Activated T-helper 2 cell treated with anti-CD3 and anti-CD28 coated beads, Interferon-gamma antibody, Interleukin-2, Interleukin-4, amounts not matched to agents 10 μg/mL and 5 μg/mL and 100 μg/mL, durations not matched to agents 14 hours and 24 hours and 36 hours (primary cell): ENCODE measurements around the gene IMPA2. TPM values are rescaled to one million over a fixed set of nuclear protein-coding genes. Genes with fewer than 3 reads are reported as not detected.
A peak's percentile ranks its signal among the peaks of the same experiment; 100 is the strongest.
"Not testable (repeated sequence)": the region's sequence is repeated elsewhere in the genome, so short reads cannot be mapped to it uniquely, and the experiment has no call there.

Experiments
- DNase-seq: peaks from one replicate; pipeline ENCODE4 v3.0.0; 2021; ENCODE audit warnings: low spot score
- H3K27ac Mint-ChIP-seq: one replicate; pipeline ENCODE4 v1.8.0; 2021; ENCODE audit warnings: mixed read lengths
- H3K27me3 Mint-ChIP-seq: one replicate; pipeline ENCODE4 v1.8.0; 2021; ENCODE audit warnings: low read depth, mixed read lengths
- H3K36me3 Mint-ChIP-seq: one replicate; pipeline ENCODE4 v1.8.0; 2021; ENCODE audit warnings: low read depth, mixed read lengths
- H3K4me1 Mint-ChIP-seq: one replicate; pipeline ENCODE4 v1.8.0; 2021; ENCODE audit warnings: low read depth, mixed read lengths
- H3K4me3 Mint-ChIP-seq: one replicate; pipeline ENCODE4 v1.8.0; 2021; ENCODE audit warnings: low read depth, mild to moderate bottlenecking, moderate library complexity, mixed read lengths
- H3K9me3 Mint-ChIP-seq: one replicate; pipeline ENCODE4 v1.8.0; 2021; ENCODE audit warnings: mixed read lengths
- intact Hi-C: fragments of 100-400 bp; cut with micrococcal nuclease; formaldehyde crosslinking; loops from one replicate; pipeline ENCODE4 v1.15.1; 2023
- total RNA-seq: library from RNA; stranded (reverse); gene quantifications from 2 replicates; pipeline ENCODE4 v1.2.3, GENCODE V29; 2022

The IMPA2 gene
- total RNA-seq: 17.4 and 22.2 TPM in 2 replicates

DNA sequence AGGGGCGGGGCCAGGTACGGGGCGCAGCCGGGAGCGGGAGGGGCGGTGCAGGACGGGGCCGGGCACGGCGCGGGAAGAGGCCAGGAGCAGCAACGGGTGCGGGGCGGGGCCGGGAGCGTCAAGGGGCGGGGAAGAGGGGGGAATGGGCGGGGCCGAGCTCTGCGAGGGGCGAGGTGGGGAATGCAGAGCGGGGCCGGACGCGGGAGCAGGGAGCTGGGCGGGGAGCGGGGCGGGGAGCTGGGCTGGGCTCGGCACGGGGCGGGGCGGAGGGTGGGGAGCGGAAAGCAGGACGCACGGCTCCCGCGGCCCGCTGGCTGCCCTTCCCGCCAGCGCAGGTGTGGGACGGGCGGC lies at the start of gene IMPA2:
Gene IMPA2 (plus strand): TSS at position 316 of the 351 bp plus-strand sequence. CDS start 163 bp downstream, outside the sequence.
- DNase-seq: no peak
- Mint-ChIP-seq H3K4me3 (peak within 1 kb of the TSS; percentile 86), H3K27me3 (peaks cover 9% of the 10 kb centered on the region), H3K27ac (peak within 1 kb of the TSS; percentile 80), H3K4me1 (peaks cover 16% of the 10 kb centered on the region), H3K36me3 (no peaks in the 10 kb centered on the region), H3K9me3 (no peaks in the 10 kb centered on the region)
- intact Hi-C loops: loop anchor here (1.0 to 5.0 kb wide), 6 partner anchors 34 to 426 kb away; partner anchors contain the start of genes AFG3L2, CHMP1B and PRELID3A

DNA sequence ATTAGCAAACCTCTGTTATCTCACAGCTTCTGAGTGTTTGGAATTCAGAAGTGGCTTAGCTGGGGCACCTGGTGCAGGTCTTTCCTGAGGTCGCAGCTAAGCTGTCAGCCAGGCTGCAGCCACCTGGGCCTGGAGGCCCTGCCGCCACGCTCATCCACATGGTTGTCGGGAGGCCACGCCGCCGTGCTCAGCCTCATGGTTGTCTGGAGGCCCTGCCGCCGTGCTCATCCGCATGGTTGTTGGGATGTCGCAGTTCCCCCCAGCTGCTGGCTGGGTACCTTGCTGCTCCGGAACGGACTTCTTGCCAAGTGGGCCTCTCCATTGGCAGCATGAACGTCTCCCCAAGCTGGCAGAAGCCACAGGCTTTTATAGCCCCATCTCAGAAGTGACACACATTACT lies 48.9 kb upstream of the IMPA2 start:
- Mint-ChIP-seq H3K36me3 (no peaks in the 10 kb centered on the region), H3K9me3 (no peaks in the 10 kb centered on the region), H3K27ac (no peak overlapping the region), H3K4me1 (no peaks in the 10 kb centered on the region), H3K27me3 (no peaks in the 10 kb centered on the region), H3K4me3 (no peak overlapping the region)
- intact Hi-C loops: no loop called here
- DNase-seq: no peak

DNA sequence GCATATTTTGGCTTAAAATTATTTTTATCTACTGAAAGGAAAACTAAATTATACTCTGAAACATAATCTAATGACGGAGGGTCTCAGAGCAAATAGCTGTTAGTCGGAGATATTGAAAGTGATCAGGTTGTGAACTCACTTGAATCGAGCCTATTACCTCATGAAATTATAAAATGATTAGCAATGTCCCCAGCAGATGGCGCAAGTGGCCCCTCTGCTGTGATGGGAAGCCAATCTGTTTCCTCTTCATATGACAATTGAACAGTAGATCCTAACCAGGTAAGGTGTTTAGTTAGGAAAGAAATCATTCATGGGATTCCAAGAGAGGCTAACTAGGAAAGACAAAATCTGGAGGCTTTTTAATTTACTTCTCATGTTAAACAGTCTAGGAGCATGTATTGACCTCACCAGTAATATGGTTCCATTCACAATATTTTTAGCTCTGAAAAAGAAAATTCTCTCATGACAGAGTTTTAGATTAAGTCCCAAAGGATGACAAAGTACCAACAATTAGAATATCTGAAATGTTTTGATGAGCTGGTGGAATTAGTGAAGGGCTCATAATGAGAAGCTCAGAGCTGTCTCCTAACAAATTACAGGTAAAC lies 43.3 kb upstream of the IMPA2 start:
- Mint-ChIP-seq H3K4me3 (no peak overlapping the region), H3K9me3 (no peaks in the 10 kb centered on the region), H3K36me3 (no peaks in the 10 kb centered on the region), H3K27ac (no peak overlapping the region), H3K27me3 (no peaks in the 10 kb centered on the region), H3K4me1 (no peaks in the 10 kb centered on the region)
- peak; percentile 53 for DNase-seq
- intact Hi-C loops: loop anchor here (1.0 to 5.0 kb wide), 3 partner anchors 57 to 206 kb away; no protein-coding TSS in a partner anchor

DNA sequence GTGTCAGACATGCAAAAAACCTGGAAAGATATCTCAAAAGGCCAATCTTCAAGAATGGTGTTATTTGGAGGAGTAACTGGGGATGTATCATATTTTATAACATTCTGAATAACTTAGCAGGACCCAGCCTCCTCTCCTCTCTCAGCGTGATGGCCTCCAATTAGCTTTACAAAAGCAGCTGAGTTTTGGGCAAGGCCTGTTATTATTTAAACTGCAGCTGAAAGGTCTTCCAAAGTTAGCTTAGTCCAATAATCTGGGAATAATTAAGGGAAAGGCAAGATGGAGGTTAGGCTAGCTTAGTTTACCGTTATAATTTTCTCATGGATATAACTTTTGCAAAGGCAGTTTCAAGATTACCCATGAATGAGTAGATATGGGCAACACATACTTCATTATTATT lies 40.4 kb upstream of the IMPA2 start:
- intact Hi-C loops: no loop called here
- no peak overlapping the region for H3K27ac Mint-ChIP-seq
- no peak overlapping the region for H3K4me3 Mint-ChIP-seq
- H3K27me3 Mint-ChIP-seq: no peaks in the 10 kb centered on the region
- DNase-seq: no peak
- no peaks in the 10 kb centered on the region for H3K9me3 Mint-ChIP-seq
- peaks cover 2% of the 10 kb centered on the region for H3K4me1 Mint-ChIP-seq
- H3K36me3 Mint-ChIP-seq: no peaks in the 10 kb centered on the region

DNA sequence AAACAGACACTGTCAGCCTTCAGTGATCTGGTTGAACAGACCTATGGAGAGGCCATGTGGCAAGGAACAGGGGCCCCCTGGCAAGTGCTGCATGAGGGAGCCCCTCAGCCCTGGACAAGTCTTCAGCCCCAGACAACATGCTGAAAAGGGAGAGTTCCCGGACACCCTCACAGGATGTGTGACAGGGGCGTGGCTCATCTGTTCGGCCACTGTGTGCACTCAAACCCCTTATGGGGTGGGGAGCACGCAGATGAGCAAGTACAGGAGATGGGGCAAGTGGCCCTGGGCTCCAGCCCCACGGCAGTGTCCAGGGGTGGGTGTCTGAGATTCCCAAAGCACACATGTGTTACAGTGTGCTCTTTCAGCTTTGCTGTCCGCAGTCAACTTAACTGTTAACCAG lies 37.8 kb upstream of the IMPA2 start:
- Mint-ChIP-seq H3K4me3 (no peak overlapping the region), H3K27me3 (no peaks in the 10 kb centered on the region), H3K4me1 (peaks cover 11% of the 10 kb centered on the region), H3K36me3 (no peaks in the 10 kb centered on the region), H3K27ac (no peak overlapping the region), H3K9me3 (no peaks in the 10 kb centered on the region)
- DNase-seq: no peak
- intact Hi-C loops: no loop called here

DNA sequence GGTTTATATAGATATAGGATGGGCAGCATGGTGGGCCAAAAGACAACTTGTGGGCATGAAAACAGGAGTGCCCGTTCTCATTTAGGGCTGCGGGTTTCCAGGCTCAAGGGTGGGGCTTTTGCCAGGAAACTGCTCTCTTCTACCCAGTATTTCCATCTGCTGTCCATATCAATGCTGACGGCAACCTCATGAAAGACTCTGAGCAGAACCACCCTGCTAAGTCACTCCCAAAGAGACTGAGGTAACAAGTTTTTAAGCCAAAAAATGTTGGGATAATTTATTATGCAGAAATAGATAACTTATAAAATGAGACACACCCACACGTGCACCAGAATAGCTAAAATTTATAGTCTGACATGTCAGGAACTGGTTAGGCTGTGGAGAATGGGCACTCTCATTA lies 37.1 kb upstream of the IMPA2 start:
- no peak overlapping the region for H3K4me3 Mint-ChIP-seq
- DNase-seq: no peak
- no peaks in the 10 kb centered on the region for H3K9me3 Mint-ChIP-seq
- peaks cover 11% of the 10 kb centered on the region for H3K4me1 Mint-ChIP-seq
- intact Hi-C loops: no loop called here
- no peaks in the 10 kb centered on the region for H3K27me3 Mint-ChIP-seq
- H3K36me3 Mint-ChIP-seq: no peaks in the 10 kb centered on the region
- no peak overlapping the region for H3K27ac Mint-ChIP-seq

DNA sequence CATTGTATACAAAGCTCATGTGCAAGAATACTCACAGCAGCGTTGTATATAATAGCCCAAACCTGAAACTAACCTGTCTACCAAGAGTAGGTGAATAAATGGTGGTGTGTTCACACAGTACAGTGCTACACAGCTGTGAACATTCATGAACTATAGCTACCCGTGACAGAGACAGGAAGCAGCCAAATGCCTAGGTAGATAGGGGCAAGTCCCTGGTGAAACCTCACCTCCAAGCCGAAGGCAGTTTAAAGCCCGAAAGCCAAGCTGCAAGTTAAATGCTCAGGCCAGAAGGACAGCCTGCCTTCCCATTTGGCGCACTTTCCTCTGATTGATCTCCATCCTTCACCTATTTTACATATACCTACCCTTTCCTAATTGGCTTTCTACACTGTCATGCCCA lies 36.5 kb upstream of the IMPA2 start:
- H3K4me1 Mint-ChIP-seq: peaks cover 11% of the 10 kb centered on the region
- H3K27me3 Mint-ChIP-seq: no peaks in the 10 kb centered on the region
- no peaks in the 10 kb centered on the region for H3K9me3 Mint-ChIP-seq
- no peak overlapping the region for H3K4me3 Mint-ChIP-seq
- intact Hi-C loops: no loop called here
- no peak for DNase-seq
- no peaks in the 10 kb centered on the region for H3K36me3 Mint-ChIP-seq
- no peak overlapping the region for H3K27ac Mint-ChIP-seq

DNA sequence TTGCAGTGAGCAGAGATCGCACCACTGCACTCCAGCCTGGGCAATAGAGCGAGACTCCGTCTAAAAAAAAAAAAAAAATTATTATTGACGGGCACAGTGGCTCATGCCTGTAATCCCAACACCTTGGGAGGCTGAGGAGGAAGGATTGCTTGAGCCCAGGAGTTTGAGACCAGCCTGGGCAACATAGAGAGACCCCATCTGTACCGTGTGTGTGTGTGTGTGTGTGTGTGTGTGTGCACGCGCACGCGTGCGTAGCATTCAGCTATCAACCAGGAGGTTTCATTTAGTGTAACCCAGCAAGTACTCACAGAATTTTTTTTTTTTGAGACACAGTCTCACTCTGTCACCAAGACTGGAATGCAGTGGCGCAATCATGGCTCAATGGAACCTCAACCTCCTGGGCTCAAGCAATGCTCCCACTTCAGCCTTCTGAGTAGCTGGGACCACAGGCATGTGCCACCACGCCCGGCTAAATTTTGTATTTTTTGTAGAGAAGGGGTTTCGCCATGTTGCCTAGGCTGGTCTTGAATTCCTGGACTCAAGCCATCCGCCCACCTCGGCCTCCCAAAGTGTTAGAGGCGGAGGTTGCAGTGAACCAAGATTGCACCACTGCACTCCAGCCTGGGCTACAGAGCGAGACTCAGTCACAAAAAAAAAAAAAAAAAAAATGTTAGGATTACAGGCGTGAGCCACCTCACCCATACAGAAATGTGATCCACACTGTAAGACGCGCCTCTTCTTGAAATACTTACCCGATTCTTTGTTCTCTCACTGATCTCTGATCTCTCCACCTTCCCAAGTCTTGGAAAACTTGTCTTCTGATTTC lies 35.3 kb upstream of the IMPA2 start:
- H3K27me3 Mint-ChIP-seq, H3K36me3 Mint-ChIP-seq, H3K9me3 Mint-ChIP-seq, intact Hi-C loops, DNase-seq, H3K4me3 Mint-ChIP-seq, H3K27ac Mint-ChIP-seq: not testable (repeated sequence)
- peaks cover 11% of the 10 kb centered on the region for H3K4me1 Mint-ChIP-seq

DNA sequence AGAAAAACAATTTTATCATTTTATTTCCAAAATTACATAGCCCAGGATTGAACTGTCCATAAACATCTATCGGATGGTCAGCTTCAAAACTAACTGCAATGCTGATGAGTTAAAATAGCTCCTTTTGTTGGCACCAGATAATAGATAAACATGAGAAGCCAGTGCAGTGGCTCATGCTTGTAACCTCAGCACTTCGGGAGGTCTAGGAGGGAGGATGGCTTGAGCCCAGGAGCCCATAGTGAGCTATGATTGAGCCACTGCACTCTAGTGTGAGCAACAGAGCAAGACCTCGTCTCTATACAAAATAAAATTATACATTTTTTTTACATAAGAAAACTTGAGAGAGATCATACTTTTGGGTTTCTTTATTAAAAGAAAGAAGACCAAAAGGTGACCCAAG lies 34.6 kb upstream of the IMPA2 start:
- no peak for DNase-seq
- intact Hi-C loops: loop anchor here (1.0 kb wide), 2 partner anchors 35 to 38 kb away; partner anchors contain the start of genes IMPA2 and MPPE1
- H3K27ac Mint-ChIP-seq: no peak overlapping the region

DNA sequence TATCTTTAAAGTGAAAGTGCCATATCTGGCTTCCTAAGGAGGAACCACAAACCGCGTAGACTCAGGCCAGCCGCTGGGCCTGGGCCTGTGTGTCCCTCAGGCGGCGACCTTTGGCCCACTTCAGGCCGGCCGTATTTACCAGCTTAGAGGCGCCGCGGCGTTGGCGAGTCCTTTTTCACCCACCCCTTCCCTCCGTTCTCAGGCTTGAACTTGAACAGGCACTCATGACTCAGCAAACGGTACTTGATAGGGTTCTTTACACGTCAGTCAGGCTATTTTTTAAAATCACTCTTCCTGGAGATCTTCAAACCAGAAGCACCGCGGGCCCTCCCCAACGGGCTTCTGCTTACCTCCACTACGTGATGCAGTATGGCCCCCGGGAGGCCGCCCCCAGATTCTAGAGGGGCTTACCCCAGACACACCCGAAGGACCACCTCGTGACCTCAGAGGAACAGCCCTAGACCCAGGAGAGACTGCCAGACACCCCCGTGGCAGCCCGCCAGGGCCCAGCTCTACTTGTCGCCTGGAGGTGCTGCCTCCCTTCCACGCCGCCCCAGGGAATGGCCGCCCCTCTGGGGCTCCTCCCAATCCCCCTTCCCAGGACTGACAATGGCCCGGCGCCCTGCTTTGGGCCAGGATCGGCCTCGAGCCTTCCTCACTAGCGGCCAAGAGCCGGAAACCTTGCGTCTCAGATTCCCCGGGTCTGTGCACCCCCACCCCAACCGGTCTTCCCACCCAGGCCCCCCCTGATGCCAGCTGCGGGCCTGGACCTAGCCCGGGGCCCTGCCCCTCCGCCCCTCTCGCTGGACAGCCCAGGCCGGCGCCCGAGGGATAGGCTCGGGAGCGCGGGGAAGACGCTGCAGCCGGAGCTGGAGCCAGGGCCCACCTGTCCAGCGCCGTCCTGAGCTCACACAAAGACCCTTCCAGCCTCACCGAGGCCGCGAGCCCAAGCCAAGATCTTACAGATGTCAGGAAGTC lies 33.8 kb upstream of the IMPA2 start:
- Mint-ChIP-seq H3K36me3 (no peaks in the 10 kb centered on the region), H3K27me3 (no peaks in the 10 kb centered on the region), H3K4me1 (peaks cover 11% of the 10 kb centered on the region), H3K9me3 (no peaks in the 10 kb centered on the region), H3K27ac (peak overlapping the region; percentile 82), H3K4me3 (peak overlapping the region; percentile 66)
- intact Hi-C loops: loop anchor here (1.0 kb wide), 2 partner anchors 34 to 39 kb away; partner anchors contain the start of genes IMPA2 and MPPE1
- peak; percentile 62 for DNase-seq

More for the DNA sequence above, 34.6 kb upstream of the IMPA2 start:
- Mint-ChIP-seq H3K4me1 (peaks cover 11% of the 10 kb centered on the region), H3K9me3 (no peaks in the 10 kb centered on the region), H3K36me3 (no peaks in the 10 kb centered on the region), H3K27me3 (no peaks in the 10 kb centered on the region), H3K4me3 (peak overlapping the region; percentile 6)

DNA sequence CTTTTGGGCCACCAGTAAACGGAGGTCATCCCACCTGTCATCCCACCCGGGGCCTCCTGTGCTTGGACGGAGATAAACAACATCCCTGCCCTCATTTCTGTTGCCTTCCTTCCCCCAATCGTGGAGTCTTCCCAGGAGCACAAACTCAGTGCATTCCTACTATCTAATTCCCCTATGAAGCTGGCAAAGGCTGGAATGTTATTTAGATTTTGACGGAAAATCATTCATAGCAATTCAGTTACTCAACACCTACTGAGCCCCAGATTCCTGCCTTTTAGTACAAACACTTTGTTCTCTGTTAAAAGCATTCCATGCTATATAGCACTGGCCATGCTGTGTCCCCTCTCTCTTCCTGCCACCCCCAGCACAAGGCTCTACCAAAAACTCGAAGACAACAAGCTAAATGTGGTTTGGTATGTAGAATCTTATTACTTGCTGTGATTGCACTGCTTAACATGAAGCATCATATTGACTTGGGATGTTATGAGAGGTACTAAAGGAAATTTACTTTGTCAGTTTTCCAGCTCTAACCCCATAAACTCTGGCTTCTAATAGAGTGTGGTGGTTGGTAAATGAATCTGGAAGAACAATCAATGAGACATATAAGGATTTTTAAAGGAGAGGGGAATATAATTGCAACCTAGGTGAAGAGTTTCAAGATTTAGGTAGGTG lies 32.3 kb upstream of the IMPA2 start:
- H3K36me3 Mint-ChIP-seq: no peaks in the 10 kb centered on the region
- intact Hi-C loops: no loop called here
- DNase-seq: no peak
- H3K4me3 Mint-ChIP-seq: peak overlapping the region; percentile 22
- H3K9me3 Mint-ChIP-seq: no peaks in the 10 kb centered on the region
- H3K27me3 Mint-ChIP-seq: no peaks in the 10 kb centered on the region
- no peak overlapping the region for H3K27ac Mint-ChIP-seq
- peaks cover 11% of the 10 kb centered on the region for H3K4me1 Mint-ChIP-seq

DNA sequence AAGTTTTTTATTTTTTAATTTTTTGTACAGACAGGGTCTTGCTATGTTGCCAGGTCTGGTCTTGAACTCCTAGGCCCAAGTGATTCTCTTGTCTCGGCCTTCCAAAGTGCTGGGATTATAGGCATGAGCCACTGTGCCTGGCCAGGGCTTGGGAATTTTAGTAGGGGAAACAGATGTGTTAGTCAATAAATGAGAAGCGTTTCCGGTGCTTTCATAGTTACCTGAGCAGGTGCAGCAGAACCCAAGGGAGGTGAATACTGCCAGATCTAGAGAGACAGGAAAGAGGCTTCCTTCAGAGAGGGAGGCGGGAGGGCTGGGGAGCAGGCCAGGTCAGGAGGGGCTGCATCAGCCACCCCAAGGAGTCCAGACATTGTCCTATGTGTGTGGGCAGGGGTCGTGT lies 30.5 kb upstream of the IMPA2 start:
- Mint-ChIP-seq H3K9me3 (no peaks in the 10 kb centered on the region), H3K27me3 (no peaks in the 10 kb centered on the region), H3K36me3 (no peaks in the 10 kb centered on the region), H3K27ac (no peak overlapping the region), H3K4me1 (peaks cover 12% of the 10 kb centered on the region), H3K4me3 (no peak overlapping the region)
- DNase-seq: no peak
- intact Hi-C loops: no loop called here
